H1 (cell line): ENCODE measurements around the gene KPNA6. TPM values are rescaled to one million over a fixed set of nuclear protein-coding genes. Genes with fewer than 3 reads are reported as not detected.

Source experiments
- CTCF ChIA-PET: fragments of 300-600 bp; sonication (Branson Sonifier 250); formaldehyde crosslinking; loops from one replicate; lab custom pipeline; 2021; ENCODE audit not compliant: partially characterized antibody; lab: Charles Lee
- POLR2A ChIA-PET: fragments of 300-600 bp; sonication (Branson Sonifier 250); formaldehyde crosslinking; loops from one replicate; lab custom pipeline; 2021; ENCODE audit warnings: inconsistent platforms; ENCODE audit not compliant: partially characterized antibody; lab: Charles Lee
- DNase-seq, 2 experiments: peaks; one replicate each; pipeline versions ENCODE4 v3.0.0 to v3.0.0-alpha.2; 2010 to 2022; ENCODE audit warnings: low spot score in 2 of 2, low read depth in 1 of 2, mixed read lengths in 1 of 2
- FAIRE-seq: peaks from 2 replicates; lab custom pipeline; 2011; peaks lifted over from hg19 to GRCh38; lab: Jason Lieb, UNC
- H2AFZ ChIP-seq: 2 replicates; pipeline ENCODE4 v1.8.1; 2012; ENCODE audit warnings: low read length, inconsistent platforms
- H2AK5ac ChIP-seq: 2 replicates; pipeline ENCODE4 v1.6.1; 2013; ENCODE audit warnings: low read depth, low read length
- H2BK120ac ChIP-seq: replicated peaks from 2 replicates; pipeline ENCODE3; 2013; ENCODE audit warnings: low read depth, low read length, inconsistent platforms
- H2BK12ac ChIP-seq: 2 replicates; pipeline ENCODE4 v1.6.1; 2013; ENCODE audit warnings: low read depth, low read length
- H2BK15ac ChIP-seq: 2 replicates; pipeline ENCODE4 v1.6.1; 2013; ENCODE audit warnings: low read length
- H2BK20ac ChIP-seq: 2 replicates; pipeline ENCODE4 v1.6.1; 2013; ENCODE audit warnings: low read length
- H2BK5ac ChIP-seq: 2 replicates; pipeline ENCODE4 v1.6.1; 2013; ENCODE audit warnings: low read depth, low read length
- H3K14ac ChIP-seq: 2 replicates; pipeline ENCODE4 v1.6.1; 2013; ENCODE audit warnings: inconsistent platforms; ENCODE audit not compliant: insufficient read length
- H3K18ac ChIP-seq: 2 replicates; pipeline ENCODE4 v1.6.1; 2013; ENCODE audit warnings: low read length; ENCODE audit errors: extremely low read depth
- H3K23ac ChIP-seq: 2 replicates; pipeline ENCODE4 v1.6.1; 2013; ENCODE audit warnings: inconsistent platforms; ENCODE audit not compliant: insufficient read length
- H3K23me2 ChIP-seq: 2 replicates; pipeline ENCODE4 v1.6.1; 2013; ENCODE audit warnings: low read depth, low read length
- H3K27ac ChIP-seq: 2 replicates; pipeline ENCODE4 v1.6.1; 2011; ENCODE audit warnings: low read depth, low read length, inconsistent platforms
- H3K27me3 ChIP-seq, 4 experiments: replicated peaks in 1 of 4; 1 replicate in 1 of 4; 2 replicates in 3 of 4; pipeline versions ENCODE4 v1.6.1 to v1.8.1; 2011 to 2013; ENCODE audit warnings: low read length in 3 of 4, mild to moderate bottlenecking in 3 of 4, inconsistent platforms in 2 of 4, mixed read lengths in 2 of 4, moderate library complexity in 1 of 4; ENCODE audit not compliant: control insufficient read depth in 3 of 4, insufficient read depth in 3 of 4; ENCODE audit errors: extremely low read depth in 1 of 4
- H3K36me3 ChIP-seq, 4 experiments: 2 replicates each; pipeline versions ENCODE4 v1.6.1 to v1.8.1; 2011 to 2013; ENCODE audit warnings: mild to moderate bottlenecking in 4 of 4, low read length in 3 of 4, moderate library complexity in 2 of 4, control low read depth in 1 of 4, inconsistent platforms in 1 of 4; ENCODE audit not compliant: insufficient read depth in 4 of 4, control insufficient read depth in 2 of 4
- H3K4ac ChIP-seq: replicated peaks from 2 replicates; pipeline ENCODE3; 2013; ENCODE audit warnings: low read length, low read depth, mixed read lengths, inconsistent platforms; ENCODE audit not compliant: insufficient read length
- H3K4me1 ChIP-seq, 4 experiments: replicated peaks in 1 of 4; 1 replicate in 1 of 4; 2 replicates in 3 of 4; pipeline versions ENCODE4 v1.6.1 to v1.8.1; 2011 to 2013; ENCODE audit warnings: low read length in 3 of 4, inconsistent platforms in 2 of 4, mixed read lengths in 1 of 4; ENCODE audit not compliant: insufficient read depth in 4 of 4, control insufficient read depth in 3 of 4
- H3K4me2 ChIP-seq, 2 experiments: 2 replicates each; pipeline versions ENCODE4 v1.6.1 to v1.8.1; 2011 to 2013; ENCODE audit warnings: low read depth in 2 of 2, low read length in 2 of 2, control low read depth in 1 of 2, inconsistent platforms in 1 of 2, mild to moderate bottlenecking in 1 of 2; ENCODE audit not compliant: insufficient read depth in 1 of 2
- H3K4me3 ChIP-seq, 4 experiments: fragments of 200-600, 300-600 bp in 1 of 4; sonication (generic), shearing (Covaris generic), sonication (Bioruptor Twin) in 1 of 4; 2 replicates each; pipeline versions ENCODE4 v1.5.1 to v1.8.1; 2011 to 2016; ENCODE audit warnings: low read length in 4 of 4, low read depth in 3 of 4, control low read depth in 2 of 4, inconsistent platforms in 2 of 4, mild to moderate bottlenecking in 2 of 4, mixed read lengths in 1 of 4, moderate library complexity in 1 of 4; ENCODE audit not compliant: insufficient read depth in 2 of 4; ENCODE audit errors: extremely low read depth in 1 of 4
- H3K56ac ChIP-seq: replicated peaks from 2 replicates; pipeline ENCODE3; 2013; ENCODE audit warnings: low read depth, mild to moderate bottlenecking, mixed read lengths, low read length, inconsistent platforms; ENCODE audit not compliant: insufficient read length
- H3K79me1 ChIP-seq: 2 replicates; pipeline ENCODE4 v1.6.1; 2013; ENCODE audit warnings: low read depth, low read length, control low read depth
- H3K79me2 ChIP-seq, 2 experiments: 2 replicates each; pipeline versions ENCODE4 v1.6.1 to v1.8.1; 2012 to 2013; ENCODE audit warnings: low read length in 2 of 2, mild to moderate bottlenecking in 2 of 2, inconsistent platforms in 1 of 2; ENCODE audit not compliant: insufficient read depth in 2 of 2, control insufficient read depth in 1 of 2
- H3K9ac ChIP-seq, 4 experiments: replicated peaks in 1 of 4; 1 replicate in 1 of 4; 2 replicates in 3 of 4; pipeline versions ENCODE4 v1.6.1 to v1.8.1; 2011 to 2013; ENCODE audit warnings: low read depth in 3 of 4, low read length in 3 of 4, control low read depth in 2 of 4, mild to moderate bottlenecking in 2 of 4, moderate library complexity in 2 of 4, inconsistent platforms in 1 of 4; ENCODE audit errors: extremely low read depth in 1 of 4
- H3K9me3 ChIP-seq, 2 experiments: 2 replicates each; pipeline versions ENCODE4 v1.6.1 to v1.8.1; 2012 to 2013; ENCODE audit warnings: mild to moderate bottlenecking in 2 of 2, moderate library complexity in 2 of 2, control low read depth in 1 of 2, inconsistent platforms in 1 of 2, low read depth in 1 of 2, low read length in 1 of 2, mixed read lengths in 1 of 2; ENCODE audit not compliant: insufficient read depth in 2 of 2
- H4K20me1 ChIP-seq, 2 experiments: replicated peaks in 1 of 2; 2 replicates each; pipeline versions ENCODE3 to v1.8.1; 2011 to 2013; ENCODE audit warnings: inconsistent platforms in 2 of 2, low read length in 2 of 2, mild to moderate bottlenecking in 1 of 2; ENCODE audit not compliant: insufficient read depth in 2 of 2, control insufficient read depth in 1 of 2
- H4K5ac ChIP-seq: 2 replicates; pipeline ENCODE4 v1.6.1; 2013; ENCODE audit warnings: low read length, low read depth, mixed read lengths, inconsistent platforms; ENCODE audit not compliant: insufficient read length
- H4K8ac ChIP-seq: 2 replicates; pipeline ENCODE4 v1.8.0; 2013; ENCODE audit warnings: mild to moderate bottlenecking, moderate library complexity, low read length, inconsistent platforms; ENCODE audit not compliant: insufficient read depth; ENCODE audit errors: extremely low read depth
- H4K91ac ChIP-seq: replicated peaks from 2 replicates; pipeline ENCODE3; 2013; ENCODE audit warnings: low read length, mixed read lengths, inconsistent platforms; ENCODE audit not compliant: insufficient read length
- KDM1A ChIP-seq: fragments of 200-600, 300-600 bp; sonication (generic); IDR thresholded peaks from 2 replicates; pipeline ENCODE4 v1.7.1; 2016; ENCODE audit warnings: mild to moderate bottlenecking, low read length, borderline replicate concordance
- PHF8 ChIP-seq: fragments of 200-600 bp; sonication (generic); conservative IDR thresholded peaks from 2 replicates; pipeline ENCODE4 v1.7.1; 2012; ENCODE audit warnings: low read depth, mild to moderate bottlenecking, inconsistent platforms, low read length, moderate library complexity
- RBBP5 ChIP-seq: IDR thresholded peaks from 2 replicates; pipeline ENCODE4 v1.7.1; 2012; ENCODE audit warnings: low read depth, mild to moderate bottlenecking, inconsistent platforms, low read length, moderate library complexity, borderline replicate concordance
- RXRA ChIP-seq: IDR thresholded peaks from 2 replicates; pipeline ENCODE4 v1.6.1; 2011; ENCODE audit warnings: low read depth, mild to moderate bottlenecking, low read length, moderate library complexity; ENCODE audit not compliant: insufficient read depth
- SP1 ChIP-seq: IDR thresholded peaks from 2 replicates; pipeline ENCODE4 v1.6.1; 2011; ENCODE audit warnings: low read depth, low read length
- SRF ChIP-seq: IDR thresholded peaks from 2 replicates; pipeline ENCODE4 v1.6.1; 2011; ENCODE audit warnings: mild to moderate bottlenecking, low read depth, low read length, moderate library complexity
- YY1 ChIP-seq: IDR thresholded peaks from 2 replicates; pipeline ENCODE4 v1.6.1; 2011; ENCODE audit warnings: low read depth, mild to moderate bottlenecking, low read length
- ZNF274 ChIP-seq: IDR thresholded peaks from 2 replicates; pipeline ENCODE4 v1.7.0; 2012; ENCODE audit warnings: low read length, borderline replicate concordance; ENCODE audit errors: extremely low read depth
- WGBS, 2 experiments: shearing (Covaris generic) in 1 of 2; methylation state at CpG; one replicate each; pipeline versions ENCODE4 v1.1.6 to v1.1.7; 2013 to 2015; ENCODE audit warnings: low lambda C conversion rate in 2 of 2, mixed read lengths in 2 of 2, inconsistent platforms in 1 of 2, low coverage in 1 of 2, missing lambda C conversion rate in 1 of 2; ENCODE audit not compliant: insufficient replicate concordance in 2 of 2, insufficient coverage in 1 of 2, insufficient read length in 1 of 2; ENCODE audit errors: extremely low coverage in 1 of 2, missing lambda C conversion rate in 1 of 2; 5-methylcytosine and 5-hydroxymethylcytosine counted together
- polyA plus RNA-seq, 7 experiments: library from polyadenylated mRNA; depleted of rRNA in 3 of 7; stranded (reverse) in 5 of 7; unstranded in 2 of 7; fragments of >200 nt in 5 of 7; fragments of 200-250 nt in 2 of 7; gene quantifications; 1 replicate in 5 of 7; 2 replicates in 1 of 7; 4 replicates in 1 of 7; pipeline versions ENCODE4 v1.2.1 to v1.2.3, GENCODE V29; 2011 to 2013; ENCODE audit warnings: missing spikeins in 2 of 7, mixed read lengths in 2 of 7
- total RNA-seq: library from RNA; stranded (reverse); fragmentation: NEBNext Ultra II Directional; extraction: Animal tissue kit (Norgen Biotek cat#: 25700); gene quantifications from 2 replicates; pipeline ENCODE4 v1.2.1, GENCODE V29; 2021
- TF ChIP-seq, protein P1 (sequence below): IDR thresholded peaks from 2 replicates; pipeline ENCODE4 v1.6.1; 2012; ENCODE audit warnings: inconsistent platforms

Gene KPNA6
- total and polyA plus RNA-seq, 2 of the 8 experiments (the other 6 are each of a cell fraction or from before 2014, with no cell fraction given) = 24.2 to 120 TPM

DNA sequence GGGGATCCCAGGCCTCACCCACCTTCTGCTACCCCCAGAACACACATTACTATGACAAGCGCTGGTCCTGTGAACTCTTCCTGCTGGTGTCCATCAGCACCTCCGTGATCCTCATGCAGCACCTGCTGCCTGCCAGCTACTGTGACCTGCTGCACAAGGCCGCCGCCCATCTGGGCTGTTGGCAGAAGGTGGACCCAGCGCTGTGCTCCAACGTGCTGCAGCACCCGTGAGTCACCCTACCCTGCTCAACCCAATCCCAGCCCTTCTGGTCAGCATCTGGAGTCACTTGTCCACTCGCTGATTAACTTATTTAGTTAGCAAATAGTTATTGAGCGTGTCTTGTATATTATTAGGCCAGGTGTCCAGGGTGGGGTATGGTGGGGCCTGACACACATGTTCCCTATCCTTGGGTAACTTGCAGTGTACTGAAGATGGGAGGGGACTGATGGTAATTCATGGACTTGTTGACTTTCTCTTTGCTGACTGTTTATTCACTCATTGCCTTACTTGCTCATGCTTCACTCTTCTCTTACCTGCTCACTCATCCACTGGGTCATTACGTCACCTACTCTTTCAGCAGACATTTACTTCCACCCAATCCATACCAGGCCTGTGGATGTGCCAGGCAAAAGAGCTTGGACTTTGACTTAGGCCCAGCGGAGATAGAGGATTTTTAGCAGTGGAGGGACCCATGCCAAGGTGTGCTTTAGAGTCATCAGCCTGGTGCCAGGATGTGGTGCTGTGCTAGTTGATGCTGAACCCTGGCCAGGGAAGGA, 12.9 kb upstream of the KPNA6 start:
- Histone ChIP-seq H3K18ac (no peak overlapping the region), H3K23ac (no peak overlapping the region), H3K56ac (no peak overlapping the region), H3K4me2 (no peak overlapping the region), H3K27ac (no peak overlapping the region), H3K14ac (no peak overlapping the region), H4K8ac (no peak overlapping the region), H3K23me2 (no peaks in the 10 kb centered on the region), H4K91ac (no peak overlapping the region), H3K36me3 (peaks cover 5 to 37% (median 26%) of the 10 kb centered on the region in 4 experiments), H2BK20ac (no peak overlapping the region), H2AK5ac (no peak overlapping the region), H3K27me3 (no peaks in the 10 kb centered on the region), H3K79me2 (no peaks in the 10 kb centered on the region), H2BK12ac (no peak overlapping the region), H3K4me1 (no peaks in the 10 kb centered on the region), H4K20me1 (no peaks in the 10 kb centered on the region), H2BK15ac (no peak overlapping the region), H3K4ac (no peak overlapping the region), H2AFZ (no peak overlapping the region), H3K4me3 (no peak overlapping the region), H4K5ac (no peak overlapping the region), H3K9ac (no peak overlapping the region), H2BK5ac (no peak overlapping the region), H3K79me1 (no peaks in the 10 kb centered on the region), H3K9me3 (no peaks in the 10 kb centered on the region), H2BK120ac (no peak overlapping the region)
- CTCF ChIA-PET = no interaction called here
- POLR2A ChIA-PET = interaction anchor here (0.8 to 1.1 kb wide), 3 partner anchors 10 to 142 kb away, joined by 3 to 4 read pairs (median 3); no protein-coding TSS in a partner anchor
- DNase-seq (no peak), FAIRE-seq (no peak)
- WGBS, 2 experiments = 96% methylated on average over 11 of the region's 11 CpGs; no CpG with 5 or more reads in 1 of the 2 experiments
- TF ChIP-seq YY1 = no peak
- TF ChIP-seq ZNF274 = no peak
- TF ChIP-seq RBBP5 = no peak
- no peak for TF ChIP-seq PHF8
- TF ChIP-seq SP1 = no peak
- TF ChIP-seq SRF = no peak
- no peak for TF ChIP-seq KDM1A
- TF ChIP-seq, protein P1, sequence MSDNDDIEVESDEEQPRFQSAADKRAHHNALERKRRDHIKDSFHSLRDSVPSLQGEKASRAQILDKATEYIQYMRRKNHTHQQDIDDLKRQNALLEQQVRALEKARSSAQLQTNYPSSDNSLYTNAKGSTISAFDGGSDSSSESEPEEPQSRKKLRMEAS = no peak
- TF ChIP-seq RXRA = no peak
